Measurements from ENCODE around the gene GFRA1.

Gene GFRA1

DNA sequence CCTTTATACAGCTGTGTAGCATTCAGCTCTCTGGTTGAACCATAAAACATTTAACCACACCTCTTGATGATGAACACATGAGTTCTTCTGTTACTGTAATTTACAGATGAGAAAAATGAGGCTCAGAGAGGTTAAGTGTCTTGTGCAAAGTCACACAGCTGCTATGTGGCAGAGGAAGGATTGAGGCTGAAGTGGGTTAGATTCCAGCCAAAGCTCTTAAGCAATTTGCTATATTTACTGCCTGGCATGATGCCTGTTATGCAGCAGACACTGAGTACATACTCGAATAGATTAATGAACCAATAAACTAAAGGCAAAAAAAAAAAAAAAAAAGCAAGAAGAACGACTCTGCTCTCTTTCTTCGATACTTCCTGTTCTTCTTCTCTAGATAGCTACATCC, 35.7 kb downstream of the GFRA1 start:
- H3K4me3 ChIP-seq (ENCODE audit: low read depth, low read length): no peak overlapping the region
- TF ChIP-seq, protein P1, sequence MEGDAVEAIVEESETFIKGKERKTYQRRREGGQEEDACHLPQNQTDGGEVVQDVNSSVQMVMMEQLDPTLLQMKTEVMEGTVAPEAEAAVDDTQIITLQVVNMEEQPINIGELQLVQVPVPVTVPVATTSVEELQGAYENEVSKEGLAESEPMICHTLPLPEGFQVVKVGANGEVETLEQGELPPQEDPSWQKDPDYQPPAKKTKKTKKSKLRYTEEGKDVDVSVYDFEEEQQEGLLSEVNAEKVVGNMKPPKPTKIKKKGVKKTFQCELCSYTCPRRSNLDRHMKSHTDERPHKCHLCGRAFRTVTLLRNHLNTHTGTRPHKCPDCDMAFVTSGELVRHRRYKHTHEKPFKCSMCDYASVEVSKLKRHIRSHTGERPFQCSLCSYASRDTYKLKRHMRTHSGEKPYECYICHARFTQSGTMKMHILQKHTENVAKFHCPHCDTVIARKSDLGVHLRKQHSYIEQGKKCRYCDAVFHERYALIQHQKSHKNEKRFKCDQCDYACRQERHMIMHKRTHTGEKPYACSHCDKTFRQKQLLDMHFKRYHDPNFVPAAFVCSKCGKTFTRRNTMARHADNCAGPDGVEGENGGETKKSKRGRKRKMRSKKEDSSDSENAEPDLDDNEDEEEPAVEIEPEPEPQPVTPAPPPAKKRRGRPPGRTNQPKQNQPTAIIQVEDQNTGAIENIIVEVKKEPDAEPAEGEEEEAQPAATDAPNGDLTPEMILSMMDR (IDR thresholded peaks at IDR 0.05; ENCODE audit: borderline replicate concordance, insufficient read depth, low read depth, low read length): no peak

DNA sequence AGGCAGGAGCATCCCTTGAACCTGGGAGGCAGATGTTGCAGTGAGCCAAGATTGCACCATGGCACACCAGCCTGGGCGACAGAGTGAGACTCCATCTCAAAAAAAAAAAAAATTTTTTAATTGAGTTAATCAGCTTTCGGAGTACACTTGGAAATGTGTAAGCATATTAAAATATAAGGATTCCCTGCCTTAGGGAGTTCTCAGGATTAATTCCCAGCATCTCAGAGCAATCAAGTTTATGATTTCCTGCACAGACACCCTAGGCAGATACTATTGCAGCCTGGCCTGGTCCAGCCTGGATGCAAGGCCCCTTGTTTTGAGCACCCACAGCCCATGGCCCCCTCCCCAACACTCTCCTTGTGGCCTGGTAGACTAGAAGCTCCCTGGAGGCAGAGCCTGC, 39.8 kb downstream of the GFRA1 start:
- TF ChIP-seq, protein P1 (IDR thresholded peaks at IDR 0.05; ENCODE audit: borderline replicate concordance, insufficient read depth, low read depth, low read length): no peak
- H3K4me3 ChIP-seq (ENCODE audit: low read depth, low read length): no peak overlapping the region

DNA sequence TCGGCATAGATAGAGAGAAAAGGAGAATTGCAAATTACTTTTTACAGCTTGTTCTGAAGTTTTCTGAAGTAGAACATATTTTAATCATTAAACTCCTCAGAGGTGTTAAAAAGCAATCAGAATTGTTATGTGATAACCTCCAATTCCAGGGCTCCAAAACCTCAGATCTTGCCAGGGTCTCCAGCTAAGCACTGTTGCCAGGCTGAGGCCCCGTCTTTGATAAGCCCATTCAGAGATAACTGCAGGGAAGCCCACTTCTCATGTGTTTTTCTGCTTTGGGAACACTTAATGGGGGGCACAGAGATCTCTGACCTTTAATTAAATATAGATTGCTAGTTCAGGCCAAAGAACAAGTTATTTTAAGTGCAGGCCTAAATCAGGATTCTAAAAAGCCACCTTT, 40.4 kb downstream of the GFRA1 start:
- H3K4me3 ChIP-seq (ENCODE audit: low read depth, low read length): no peak overlapping the region
- TF ChIP-seq, protein P1 (IDR thresholded peaks at IDR 0.05; ENCODE audit: borderline replicate concordance, insufficient read depth, low read depth, low read length): no peak

DNA sequence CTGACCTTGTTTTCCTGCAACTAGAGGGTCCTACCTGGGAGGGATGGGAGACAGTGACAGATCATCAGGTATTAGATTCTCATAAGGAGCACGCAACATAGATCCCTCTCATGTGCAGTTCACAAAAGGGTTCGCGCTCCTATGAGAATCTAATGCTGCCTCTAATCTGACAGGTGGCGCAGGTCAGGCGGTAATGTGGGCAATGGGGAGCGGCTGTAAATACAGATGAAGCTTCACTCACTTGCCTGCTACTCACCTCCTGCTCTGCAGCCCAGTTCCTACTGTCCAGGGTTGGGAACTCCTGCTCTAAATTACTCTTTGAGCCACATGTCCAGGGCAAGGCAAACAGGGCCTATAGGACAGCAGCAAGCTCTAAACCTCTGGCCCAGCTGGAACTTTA, 46.2 kb downstream of the GFRA1 start:
- TF ChIP-seq, protein P1 (IDR thresholded peaks at IDR 0.05; ENCODE audit: borderline replicate concordance, insufficient read depth, low read depth, low read length): no peak
- H3K4me3 ChIP-seq (ENCODE audit: low read depth, low read length): no peak overlapping the region

DNA sequence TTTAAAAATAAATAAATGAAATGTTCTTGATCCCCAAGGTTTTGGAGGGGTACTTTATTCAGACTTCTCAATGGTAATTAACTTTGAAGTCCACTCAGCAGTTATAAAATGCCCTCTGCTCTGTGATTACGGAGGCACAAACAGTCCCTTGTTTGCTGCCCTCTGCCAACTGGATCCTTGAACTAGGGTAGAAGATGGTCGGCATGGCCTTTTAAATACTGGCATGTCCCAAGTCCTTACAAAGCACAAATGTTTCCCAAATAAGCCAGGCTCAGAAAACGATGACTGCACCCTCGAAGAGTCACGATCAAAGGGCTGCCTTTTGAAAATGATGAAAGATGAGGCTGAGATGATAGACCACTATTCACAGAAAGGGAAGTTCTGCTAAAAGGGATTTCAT, 47.0 kb downstream of the GFRA1 start:
- TF ChIP-seq, protein P1 (IDR thresholded peaks at IDR 0.05; ENCODE audit: borderline replicate concordance, insufficient read depth, low read depth, low read length): no peak
- no peak overlapping the region for H3K4me3 ChIP-seq (ENCODE audit: low read depth, low read length)

DNA sequence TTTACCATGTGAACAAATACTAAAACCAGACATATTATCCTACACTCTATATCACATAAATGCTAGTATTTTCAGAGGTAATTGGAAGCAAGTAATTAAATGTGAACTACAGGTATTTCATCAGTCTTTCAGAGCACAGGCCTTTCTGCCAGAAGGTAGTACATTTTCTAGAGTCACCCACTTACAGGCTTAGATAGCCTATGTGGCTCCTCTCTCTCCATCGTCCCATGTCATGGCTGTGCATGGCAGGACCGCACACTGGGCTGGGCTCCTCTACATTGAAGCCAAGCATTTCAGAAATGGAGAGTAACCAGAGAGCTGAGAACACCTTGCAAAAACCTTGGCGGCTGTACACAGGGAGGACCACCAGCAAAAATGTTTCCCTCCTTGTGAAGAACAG, 49.7 kb downstream of the GFRA1 start:
- TF ChIP-seq, protein P1 (IDR thresholded peaks at IDR 0.05; ENCODE audit: borderline replicate concordance, insufficient read depth, low read depth, low read length): no peak
- H3K4me3 ChIP-seq (ENCODE audit: low read depth, low read length): no peak overlapping the region

DNA sequence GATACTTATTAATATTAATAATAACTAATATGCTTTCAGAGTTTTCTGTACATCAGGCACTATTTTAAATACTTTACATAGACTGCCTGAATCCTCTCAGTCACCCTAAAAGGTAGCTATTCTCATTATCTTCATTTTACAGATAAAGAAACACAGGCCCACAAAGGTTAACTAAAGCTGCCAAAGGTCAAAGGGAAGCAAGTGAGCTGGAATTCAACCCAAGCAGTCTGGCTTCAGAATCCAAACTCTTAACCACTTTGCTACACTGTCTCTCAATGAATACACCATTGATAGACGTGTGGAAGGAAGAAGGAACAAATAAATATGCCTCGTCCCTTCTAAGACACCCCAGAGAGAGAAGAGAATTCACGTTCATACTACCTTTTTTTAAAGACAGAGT, 52.0 kb downstream of the GFRA1 start:
- no peak overlapping the region for H3K4me3 ChIP-seq (ENCODE audit: low read depth, low read length)
- TF ChIP-seq, protein P1 (IDR thresholded peaks at IDR 0.05; ENCODE audit: borderline replicate concordance, insufficient read depth, low read depth, low read length): no peak

All from GM12875 (cell line).